Right hindlimb (tissue), 1 donor: ENCODE results near the gene RHOBTB3.
A peak's percentile ranks its signal among the peaks of the same experiment; 100 is the strongest.
"Not testable (repeated sequence)": the region's sequence is repeated elsewhere in the genome, so short reads cannot be mapped to it uniquely, and the experiment has no call there.

Experiments
- DNase-seq: peaks from one replicate; pipeline ENCODE4 v3.0.0-alpha.2; 2018

Gene RHOBTB3

DNA sequence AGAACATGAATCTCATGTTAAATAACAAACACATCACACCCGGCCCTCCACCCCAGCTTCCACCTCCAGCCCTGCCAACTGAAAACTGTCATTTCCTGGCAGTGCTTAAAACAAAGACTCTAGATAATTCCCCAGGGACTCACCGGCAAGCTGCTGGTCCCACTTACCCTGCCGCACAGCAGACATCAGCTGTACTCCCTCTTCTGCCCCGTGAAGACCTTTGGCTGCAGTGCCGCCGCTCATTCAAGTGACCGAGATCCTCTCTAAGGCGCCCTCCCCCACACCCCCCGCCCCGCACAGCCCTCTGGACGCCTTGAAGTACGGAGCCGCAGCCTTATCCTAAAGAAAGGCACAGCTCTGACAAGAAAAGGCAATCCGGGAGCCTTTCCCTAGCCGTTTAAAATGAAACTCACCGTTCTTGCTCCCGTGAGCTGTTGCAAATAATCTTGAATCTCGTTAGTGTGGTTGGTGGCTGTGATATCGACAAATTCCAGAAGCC lies 91.0 kb downstream of the RHOBTB3 start:
- DNase-seq, result peak; percentile 79

DNA sequence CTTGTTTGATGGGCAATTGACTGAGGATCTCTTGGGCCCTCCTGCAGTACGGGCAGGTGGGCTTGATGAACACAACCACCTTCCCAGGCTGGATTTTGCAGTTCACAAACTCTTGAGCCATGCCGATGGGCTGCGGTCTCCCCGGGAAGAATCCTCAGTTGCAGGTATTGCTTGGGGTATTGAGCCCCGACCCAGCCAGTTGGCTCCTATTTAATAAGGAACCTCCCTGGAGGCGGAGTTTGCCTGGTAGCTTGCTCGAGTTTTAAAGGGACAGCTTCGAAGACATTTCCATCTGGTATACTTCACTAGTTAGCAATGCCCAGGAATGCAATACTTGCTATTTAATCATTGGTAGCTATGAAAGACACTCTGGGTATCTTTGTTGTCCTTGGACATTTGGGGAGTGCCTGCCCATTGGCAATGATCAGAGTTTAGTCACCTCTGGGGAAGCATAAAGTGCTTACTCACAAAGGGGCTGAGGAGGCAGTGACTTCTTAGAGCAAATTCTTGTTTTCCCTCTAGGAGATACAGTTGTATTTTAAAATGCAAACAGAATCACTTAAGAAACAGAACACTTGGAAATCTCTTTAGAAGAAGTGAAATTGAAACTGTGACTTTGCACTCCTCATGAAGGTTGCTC lies 91.5 kb downstream of the RHOBTB3 start, which contains the start of gene GLRX:
GLRX (minus strand) TSS at position 185 of the 640 bp plus-strand sequence; CDS start at position 121, 64 bp downstream.
- DNase-seq, result peak; percentile 68

DNA sequence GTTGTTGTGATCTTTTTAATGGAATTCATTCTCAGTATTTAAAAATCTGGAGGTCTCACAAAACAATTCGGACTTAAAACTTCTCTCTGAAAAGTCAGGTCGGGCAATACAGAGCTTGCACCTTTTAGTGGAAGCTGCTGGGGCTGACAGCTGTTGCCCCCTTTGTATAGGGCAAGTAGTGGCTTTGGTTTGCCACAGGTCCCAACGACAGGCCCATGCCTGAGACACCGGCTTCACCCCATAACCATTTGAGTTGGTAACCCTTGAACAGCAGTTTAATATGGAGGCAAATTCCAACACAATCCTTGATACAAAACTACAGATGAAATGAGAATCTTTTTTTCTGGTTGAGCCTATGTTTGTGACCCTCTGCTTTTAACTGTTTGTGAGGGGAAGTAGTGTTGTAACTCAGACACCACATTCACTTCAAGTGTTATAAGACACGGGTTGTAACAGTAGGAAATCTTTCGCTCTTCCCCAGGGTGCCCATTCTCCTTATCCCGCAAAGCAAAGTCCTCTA lies 92.1 kb downstream of the RHOBTB3 start:
- DNase-seq, result no peak

DNA sequence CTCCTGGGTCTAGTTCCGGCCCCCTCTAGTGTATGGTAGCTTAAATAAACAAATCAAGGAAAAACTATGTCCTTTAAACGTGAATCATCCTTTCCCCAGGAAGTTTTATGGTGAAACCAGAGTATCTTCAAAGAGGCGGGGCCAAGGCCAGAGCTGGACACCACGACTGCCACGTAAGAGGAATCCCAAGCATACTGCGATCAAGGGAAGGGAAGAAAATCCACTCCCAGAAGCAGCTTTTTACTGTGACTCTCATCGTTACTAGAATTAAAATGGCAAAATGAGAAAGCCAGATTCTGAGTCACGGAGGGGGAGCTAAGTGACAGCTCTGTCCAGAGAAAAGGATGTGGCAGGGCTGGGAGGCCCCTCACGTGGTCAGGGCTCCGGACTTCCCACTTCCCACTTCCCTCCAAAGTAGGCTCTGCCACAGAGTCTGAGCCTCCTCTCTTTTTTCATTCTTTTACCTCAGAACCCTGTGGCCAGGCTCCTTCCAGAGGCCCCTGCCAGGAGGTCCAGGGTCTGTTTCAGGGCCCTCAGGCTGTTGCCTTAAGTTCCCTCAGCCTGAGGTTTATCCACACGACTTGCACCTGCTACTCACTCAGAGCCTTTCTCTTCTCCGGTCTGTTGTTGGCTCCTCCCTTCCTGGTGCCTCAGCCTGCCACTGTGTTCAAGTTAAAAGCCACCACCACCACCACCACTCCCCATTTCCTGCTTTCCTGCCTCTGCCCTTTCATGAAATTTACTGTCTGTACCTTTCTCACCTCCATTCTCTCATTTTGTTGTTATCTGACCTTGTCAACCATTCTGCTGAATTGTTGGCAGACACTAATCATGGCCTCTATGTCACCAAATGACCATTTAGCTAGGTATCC lies 92.8 kb downstream of the RHOBTB3 start:
- peak; percentile 61 for DNase-seq

DNA sequence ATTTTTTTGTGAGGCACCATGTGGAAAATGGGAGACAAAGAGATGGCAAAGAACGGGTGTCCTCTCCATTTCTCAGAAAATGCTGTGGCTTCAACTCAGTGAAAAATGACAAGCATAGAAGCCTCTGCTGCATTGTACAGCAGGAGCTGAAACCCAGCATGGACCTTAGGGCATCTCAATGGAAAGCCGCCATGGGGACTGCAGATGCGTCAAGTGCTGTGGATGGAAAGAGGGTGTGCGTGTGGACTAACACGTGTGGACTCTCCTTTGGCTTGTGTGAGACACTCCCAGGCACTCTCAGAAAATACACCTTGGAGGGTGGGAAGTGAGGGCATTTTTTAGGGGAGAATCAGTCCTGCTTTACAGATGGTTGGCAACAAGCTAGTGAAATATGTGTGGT lies 93.6 kb downstream of the RHOBTB3 start:
- no peak for DNase-seq

DNA sequence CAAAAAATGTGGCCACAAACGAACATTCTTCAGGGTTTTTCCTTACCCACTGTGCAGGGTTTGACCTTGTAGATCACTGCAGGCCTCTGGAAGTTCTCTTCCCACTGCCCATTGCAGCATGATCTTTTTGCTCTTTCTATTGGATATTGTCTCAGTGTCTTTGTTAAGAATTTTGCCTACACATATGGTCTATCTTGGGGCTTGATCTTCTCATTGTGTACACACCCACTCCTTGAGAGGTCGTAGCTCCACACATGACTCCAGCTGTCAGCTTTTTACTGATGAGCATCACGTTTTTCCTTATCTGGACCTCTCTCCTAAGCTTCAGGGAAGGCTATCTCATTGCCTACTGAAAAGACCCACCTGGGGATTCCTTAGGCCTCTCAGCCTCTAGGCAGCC lies 94.4 kb downstream of the RHOBTB3 start:
- no peak for DNase-seq

DNA sequence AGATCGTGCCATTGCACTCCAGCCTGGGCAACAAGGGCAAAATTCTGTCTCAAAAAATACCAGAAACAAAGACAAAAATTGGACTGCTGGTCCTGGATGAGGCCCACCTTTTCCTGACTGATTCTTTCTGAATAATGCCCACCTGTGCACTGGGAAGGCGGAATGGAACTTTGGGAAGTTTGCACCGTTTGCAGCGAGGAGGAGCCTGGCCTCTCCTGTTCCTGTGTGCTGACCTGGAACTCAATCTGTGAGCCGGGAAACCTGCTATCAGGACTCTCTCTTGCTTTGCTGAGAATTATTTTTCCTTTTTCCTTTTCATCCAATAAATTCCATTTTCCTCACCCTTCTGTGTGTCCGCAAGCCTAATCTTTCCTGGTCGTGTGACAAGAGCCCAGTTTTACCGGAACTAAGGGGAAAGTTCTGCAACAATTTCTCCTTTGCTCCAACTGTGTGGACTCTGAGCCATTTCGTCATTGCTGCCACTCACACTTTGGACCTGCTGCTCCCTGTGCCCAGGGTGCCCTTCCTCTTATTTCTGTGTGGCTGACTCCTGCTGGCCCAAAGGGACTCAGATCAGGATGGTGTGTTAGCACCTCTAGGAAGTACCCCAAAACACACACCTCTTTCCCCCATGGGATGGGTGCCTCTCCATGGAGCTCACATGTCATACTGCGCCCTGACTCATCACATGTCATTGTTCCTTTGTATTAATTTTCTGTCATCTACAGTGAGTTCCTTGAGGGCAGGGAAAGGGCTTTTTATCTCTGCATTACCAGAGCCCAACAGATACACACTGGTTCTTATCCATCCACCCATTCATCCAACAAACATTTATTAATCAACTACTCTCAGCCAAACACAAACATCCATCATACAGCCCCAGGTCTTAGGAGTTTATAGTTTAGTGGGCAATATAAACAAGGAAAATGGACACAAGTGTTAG lies 96.1 kb downstream of the RHOBTB3 start:
- no peak for DNase-seq

DNA sequence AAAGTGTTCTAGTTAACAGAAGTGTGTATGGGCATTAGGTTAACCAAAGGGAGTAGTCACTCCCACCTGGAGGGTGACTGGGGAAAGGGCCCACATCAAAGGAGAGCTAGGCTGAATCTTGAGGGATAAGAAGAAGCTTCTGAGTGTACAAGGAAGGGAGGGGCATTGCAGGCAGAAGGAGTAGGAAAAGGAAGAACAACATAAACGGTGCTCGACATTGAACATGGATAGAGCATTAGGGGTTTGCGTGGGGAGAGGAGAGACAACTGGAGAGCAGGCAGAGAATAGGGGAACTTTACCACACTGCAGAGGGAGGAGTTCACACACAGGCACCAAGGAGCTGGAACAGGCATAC lies 96.7 kb downstream of the RHOBTB3 start:
- DNase-seq, result no peak

DNA sequence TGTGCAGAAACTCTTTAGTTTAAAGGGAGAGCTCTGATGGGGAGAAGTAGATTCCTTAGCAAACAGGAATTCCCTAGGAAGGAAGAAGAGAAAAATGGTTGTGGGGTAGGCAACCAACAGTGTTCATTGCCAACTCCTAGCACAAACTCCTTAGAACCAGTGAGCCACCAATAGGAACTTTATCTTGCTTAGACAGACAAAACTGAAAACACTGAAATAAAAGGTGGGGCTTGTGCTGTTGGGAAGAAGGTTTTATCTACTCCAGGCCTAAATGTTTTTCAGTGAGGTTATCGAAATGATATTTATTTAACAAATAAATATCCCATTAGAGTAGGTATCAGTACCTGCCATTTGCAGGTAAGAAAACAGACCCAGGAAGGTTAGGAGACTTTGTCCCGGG lies 99.1 kb downstream of the RHOBTB3 start:
- no peak for DNase-seq

DNA sequence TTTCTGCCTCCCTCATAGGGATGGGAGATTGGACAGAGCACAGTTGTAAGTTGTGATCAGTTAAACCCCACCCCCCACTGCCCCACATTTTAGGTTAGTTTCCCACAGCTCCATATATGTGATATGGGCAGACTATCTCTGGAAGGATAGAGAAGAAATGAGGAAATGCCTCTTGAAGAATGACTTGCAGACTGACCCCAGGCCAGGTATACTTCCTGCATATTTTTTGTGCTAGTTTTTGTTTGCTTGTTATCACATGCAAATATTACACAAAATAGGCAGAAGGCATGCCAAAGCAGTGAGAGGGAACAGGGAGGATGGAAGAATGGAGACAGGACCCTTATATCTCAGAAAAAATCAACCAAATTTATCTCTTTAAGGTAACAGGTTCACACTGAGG lies 101.5 kb downstream of the RHOBTB3 start:
- no peak for DNase-seq

DNA sequence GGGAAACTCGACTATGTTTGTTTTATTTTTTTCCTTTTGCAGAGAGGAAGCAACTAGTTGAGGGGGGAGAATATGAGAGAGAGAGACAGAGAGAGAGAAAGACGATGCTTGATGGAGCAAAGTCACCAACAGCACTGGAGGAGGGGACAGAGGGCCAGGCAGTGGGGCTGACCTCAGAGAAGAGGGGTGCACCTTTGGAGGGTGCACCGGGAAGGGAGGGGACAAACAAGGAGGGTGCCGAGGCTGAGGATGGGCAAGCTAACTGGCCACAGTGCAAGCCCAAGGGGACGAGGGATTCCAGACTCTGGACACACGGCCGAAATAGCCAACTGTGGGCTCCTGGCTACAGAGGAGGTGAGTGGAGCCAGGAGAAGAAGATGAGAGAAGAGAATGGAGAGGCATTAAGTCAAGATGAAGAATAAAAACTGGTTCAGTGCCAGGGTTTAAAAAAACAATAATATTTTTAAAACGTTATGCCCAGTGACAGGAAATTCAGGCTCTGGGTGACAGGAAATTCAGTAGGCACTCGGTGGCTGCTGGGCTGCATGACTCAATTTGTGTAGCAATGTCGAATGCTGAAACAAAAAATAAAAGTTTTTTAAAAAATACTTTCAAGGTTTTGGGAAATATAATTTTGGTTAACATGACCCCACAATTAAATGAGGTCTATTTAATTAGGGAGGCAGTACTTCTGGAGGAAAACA lies 104.7 kb downstream of the RHOBTB3 start:
- DNase-seq, result no peak

DNA sequence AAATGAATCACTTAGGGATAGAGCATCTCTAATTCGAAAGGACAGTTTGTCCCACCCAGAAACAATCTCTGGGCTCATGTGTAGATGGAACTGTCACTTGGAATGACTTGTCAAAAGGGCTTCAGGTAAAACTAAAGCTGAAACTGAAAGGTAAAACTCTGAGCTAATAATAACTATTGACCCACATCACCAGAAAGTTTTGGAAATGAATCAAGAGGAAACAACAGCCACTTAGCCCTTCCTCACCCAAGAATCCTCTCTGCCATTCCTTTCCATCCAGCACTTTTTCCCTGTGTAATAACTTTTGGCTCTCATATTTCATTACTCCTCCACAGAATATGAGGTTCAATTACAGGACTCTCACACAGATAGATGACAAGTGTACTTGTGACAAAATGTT lies 105.4 kb downstream of the RHOBTB3 start:
- no peak for DNase-seq

DNA sequence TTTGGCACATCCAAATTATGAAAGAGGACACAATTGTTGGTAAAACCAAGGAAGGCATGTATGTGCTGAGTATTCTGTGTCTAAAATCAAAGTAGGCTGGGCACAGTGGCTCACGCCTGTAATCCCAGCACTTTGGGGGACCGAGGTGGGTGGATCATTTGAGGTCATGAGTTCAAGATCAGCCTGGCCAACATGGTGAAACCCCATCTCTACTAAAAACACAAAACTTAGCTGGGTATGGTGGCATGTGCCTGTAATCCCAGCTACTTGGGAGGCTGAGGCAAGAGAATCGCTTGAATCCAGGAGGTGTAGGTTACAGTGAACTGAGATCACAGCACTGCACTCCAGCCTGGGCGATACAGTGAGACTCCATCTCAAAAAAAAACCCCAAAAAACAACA lies 105.8 kb downstream of the RHOBTB3 start:
- DNase-seq, result not testable (repeated sequence)

DNA sequence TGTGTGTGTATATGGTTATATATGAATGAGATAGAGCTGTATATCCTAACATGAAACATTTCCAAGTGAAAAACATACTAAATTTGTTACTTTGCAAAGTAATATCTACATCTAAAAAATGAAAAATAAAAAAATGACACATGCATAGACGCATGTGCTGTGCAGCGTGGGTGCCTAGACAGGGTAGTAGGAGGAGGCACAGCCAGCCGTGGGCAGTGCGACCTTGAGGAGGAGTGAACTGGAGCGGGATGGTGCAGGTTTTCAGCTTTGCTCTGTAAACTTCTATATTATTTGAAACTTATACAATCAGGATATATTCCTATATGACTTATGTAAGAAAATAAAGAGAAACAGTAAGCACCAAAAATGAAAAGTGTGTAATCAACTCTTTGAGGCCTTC lies 106.4 kb downstream of the RHOBTB3 start:
- no peak for DNase-seq

DNA sequence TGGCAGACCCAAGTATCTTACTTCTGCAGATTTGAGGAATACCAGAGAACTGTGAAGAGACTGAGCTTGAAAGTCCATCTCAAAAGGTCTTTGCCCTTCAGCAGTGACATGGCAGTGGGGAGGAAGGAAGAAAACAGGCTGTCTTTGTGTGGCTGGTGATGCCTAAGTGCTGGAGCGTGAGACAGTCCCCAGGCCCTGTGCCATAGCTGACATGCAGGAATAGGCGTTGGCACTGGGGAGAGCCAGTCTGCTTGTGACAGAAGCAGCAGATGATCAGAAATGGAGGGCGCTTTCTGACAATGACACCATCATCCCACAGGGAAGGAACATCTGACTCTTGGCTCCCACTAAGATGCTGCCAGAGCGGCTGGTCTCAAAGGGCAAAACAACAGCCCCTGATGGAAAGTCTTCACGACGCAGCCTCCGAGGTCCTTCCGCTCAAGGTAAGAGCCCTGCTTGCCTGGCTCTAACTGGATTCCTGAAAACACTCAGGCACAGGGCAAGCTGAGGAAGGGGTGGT lies 106.9 kb downstream of the RHOBTB3 start:
- DNase-seq, result no peak

DNA sequence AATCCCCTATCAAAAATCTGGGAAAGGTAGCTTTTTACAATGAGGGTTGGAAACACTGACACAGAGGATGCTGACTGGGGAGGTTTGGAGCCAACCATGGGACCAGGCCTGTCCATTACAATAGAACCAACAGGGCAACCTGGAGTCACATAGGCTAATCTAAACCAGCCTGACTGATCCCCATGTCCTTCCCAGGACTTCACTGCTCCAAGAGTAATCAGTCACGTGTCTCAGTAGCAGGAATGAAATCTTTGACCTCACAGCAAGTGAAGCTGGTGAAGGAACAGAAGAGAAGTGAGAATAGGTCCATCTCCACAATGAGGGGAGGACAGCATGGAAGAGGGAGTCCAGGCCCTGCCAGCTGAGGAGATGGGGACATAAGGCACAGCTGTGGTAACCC lies 107.4 kb downstream of the RHOBTB3 start:
- no peak for DNase-seq

DNA sequence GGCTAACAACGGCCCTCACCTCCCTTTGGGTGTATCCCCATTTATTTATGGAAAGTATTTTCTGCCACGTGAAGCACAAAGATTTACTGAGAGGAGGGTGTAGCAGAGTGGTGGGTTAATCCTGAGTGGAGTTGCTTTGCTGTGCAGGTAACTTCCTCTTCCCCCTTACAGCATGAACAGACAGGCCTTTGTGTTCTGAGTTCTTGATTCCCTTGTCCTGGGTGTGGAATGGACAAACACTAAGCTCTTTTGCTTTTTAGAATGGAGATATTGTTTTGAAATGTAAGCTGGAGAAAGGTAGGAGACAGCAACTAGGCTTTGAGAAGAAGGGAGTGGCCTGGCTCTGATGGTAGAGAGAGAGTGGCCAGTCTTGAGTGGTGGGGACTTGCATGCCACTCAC lies 108.5 kb downstream of the RHOBTB3 start:
- no peak for DNase-seq

DNA sequence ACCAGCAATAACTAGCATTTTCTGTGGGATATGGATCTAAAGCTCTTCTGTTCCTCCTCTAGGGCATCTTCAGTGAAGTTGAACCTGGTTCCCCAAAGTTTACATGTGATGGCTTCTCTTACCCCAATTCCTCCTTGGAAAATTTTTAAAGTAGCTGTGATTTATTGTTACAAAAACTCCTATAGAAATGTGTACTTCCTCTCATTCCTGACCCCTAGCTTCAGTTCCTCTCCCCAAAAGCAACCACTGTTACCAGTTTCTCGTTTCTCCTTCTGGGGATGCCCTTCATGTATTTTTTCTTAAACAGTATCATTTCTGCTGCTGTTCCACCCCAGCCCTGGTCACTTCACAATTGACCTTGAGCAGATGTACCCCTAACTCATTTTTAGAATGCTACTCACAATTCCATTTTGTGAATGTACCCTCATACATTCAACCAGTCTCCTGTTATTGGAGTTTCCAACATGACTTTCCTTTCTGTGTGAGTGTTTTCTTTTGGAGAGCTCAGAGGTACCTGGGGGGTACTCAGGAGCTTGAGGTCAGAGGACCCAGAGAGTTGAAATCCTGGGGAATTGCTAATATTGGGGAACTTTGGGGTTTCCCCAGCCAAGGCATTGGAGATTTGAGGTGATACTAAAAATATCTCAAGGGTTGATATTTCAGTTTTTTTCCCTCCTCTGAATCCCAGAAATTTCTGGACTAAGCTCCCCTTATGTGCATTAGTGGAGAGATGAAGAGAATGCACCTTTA lies 110.0 kb downstream of the RHOBTB3 start:
- no peak for DNase-seq

DNA sequence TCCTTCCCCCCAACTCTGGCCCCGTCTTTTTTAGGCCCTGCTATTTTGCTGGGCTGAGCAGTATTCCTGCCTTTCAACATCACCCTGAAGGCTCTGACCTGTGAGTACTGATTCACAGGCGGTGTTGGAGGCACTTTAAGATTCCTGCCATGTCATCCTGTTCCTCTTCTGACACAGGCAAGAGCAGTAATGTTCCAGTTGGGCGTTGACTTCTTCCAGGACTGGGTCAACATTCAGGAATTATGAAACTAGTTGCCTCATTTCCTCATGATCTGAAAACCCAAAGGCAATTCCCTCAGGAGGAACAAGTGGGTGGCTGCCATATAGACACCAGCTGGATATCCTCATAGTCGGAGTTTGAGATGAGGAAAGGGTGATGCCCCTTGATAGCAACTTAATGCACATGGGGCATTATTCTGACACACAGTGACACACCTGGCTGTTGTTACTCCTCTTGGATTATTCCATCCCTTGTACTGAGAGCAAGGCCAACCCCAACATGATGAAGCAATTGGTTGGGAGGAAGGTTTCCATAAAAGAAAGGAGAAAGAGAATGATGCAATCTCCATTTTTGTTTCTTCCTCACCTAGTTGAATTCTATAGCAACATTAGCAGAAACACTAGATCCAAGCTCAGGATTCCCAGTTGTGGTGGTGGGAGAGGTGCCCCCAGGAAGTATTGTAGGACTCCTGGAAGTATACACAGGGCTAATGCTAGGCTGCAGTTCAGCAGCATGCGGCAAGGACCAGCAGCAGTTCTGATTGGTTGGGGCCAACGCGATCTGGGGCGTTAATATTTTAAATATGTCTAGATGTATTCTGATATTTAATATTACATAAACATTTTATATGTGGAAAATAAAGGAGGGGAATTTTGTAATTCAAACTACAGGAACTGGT lies 111.0 kb downstream of the RHOBTB3 start:
- no peak for DNase-seq
